ENCODE data around the gene FOXL1. TPM values are rescaled to one million over a fixed set of nuclear protein-coding genes. Genes with fewer than 3 reads are reported as not detected.
A peak's percentile ranks its signal among the peaks of the same experiment; 100 is the strongest.

FOXL1 gene
- total RNA-seq, 1 donor from 2014 or later = 11.6 TPM

- no peak for TF ChIP-seq CTCF (conservative IDR thresholded peaks at IDR 0.05; ENCODE audit: low read depth, low read length)
- peak within 1 kb of the TSS; percentile 98 for H3K4me3 ChIP-seq (ENCODE audit: low read depth, low read length)
- DNase-seq (ENCODE audit: low read depth) = no peak
Observed at GRCh38 chr16:86554917-86555703, 23.2 kb upstream of the FOXL1 start, which contains the start of gene MTHFSD. TSS of gene MTHFSD (minus strand) at chr16:86555235. CDS start at chr16:86555184, 51 bp downstream.

- no peak for TF ChIP-seq CTCF (conservative IDR thresholded peaks at IDR 0.05; ENCODE audit: low read depth, low read length)
- DNase-seq (ENCODE audit: low read depth) = no peak
- peak overlapping the region; percentile 98 for H3K4me3 ChIP-seq (ENCODE audit: low read depth, low read length)
Observed at GRCh38 chr16:86555704-86556075, 22.7 kb upstream of the FOXL1 start.

- TF ChIP-seq CTCF (conservative IDR thresholded peaks at IDR 0.05; ENCODE audit: low read depth, low read length) = no peak
- H3K4me3 ChIP-seq (ENCODE audit: low read depth, low read length) = no peak overlapping the region
- no peak for DNase-seq (ENCODE audit: low read depth)
Observed at GRCh38 chr16:86556576-86556975, 21.8 kb upstream of the FOXL1 start.

GRCh38 chr16:86557587-86557986 is 20.8 kb upstream of the FOXL1 start:
- TF ChIP-seq CTCF (conservative IDR thresholded peaks at IDR 0.05; ENCODE audit: low read depth, low read length) = no peak
- H3K4me3 ChIP-seq (ENCODE audit: low read depth, low read length) = no peak overlapping the region
- DNase-seq (ENCODE audit: low read depth) = no peak

GRCh38 chr16:86558355-86559193 is 19.8 kb upstream of the FOXL1 start:
- no peak for TF ChIP-seq CTCF (conservative IDR thresholded peaks at IDR 0.05; ENCODE audit: low read depth, low read length)
- H3K4me3 ChIP-seq (ENCODE audit: low read depth, low read length) = no peak overlapping the region
- no peak for DNase-seq (ENCODE audit: low read depth)

- no peak overlapping the region for H3K4me3 ChIP-seq (ENCODE audit: low read depth, low read length)
- DNase-seq (ENCODE audit: low read depth) = no peak
- no peak for TF ChIP-seq CTCF (conservative IDR thresholded peaks at IDR 0.05; ENCODE audit: low read depth, low read length)
Observed at GRCh38 chr16:86559802-86560305, 18.5 kb upstream of the FOXL1 start.
